Measurements from ENCODE around the gene WDFY2. TPM values are rescaled to one million over a fixed set of nuclear protein-coding genes. Genes with fewer than 3 reads are reported as not detected.
A peak's percentile ranks its signal among the peaks of the same experiment; 100 is the strongest.

Gene WDFY2
- total RNA-seq, 1 donor from 2014 or later: 11.1 TPM

DNA sequence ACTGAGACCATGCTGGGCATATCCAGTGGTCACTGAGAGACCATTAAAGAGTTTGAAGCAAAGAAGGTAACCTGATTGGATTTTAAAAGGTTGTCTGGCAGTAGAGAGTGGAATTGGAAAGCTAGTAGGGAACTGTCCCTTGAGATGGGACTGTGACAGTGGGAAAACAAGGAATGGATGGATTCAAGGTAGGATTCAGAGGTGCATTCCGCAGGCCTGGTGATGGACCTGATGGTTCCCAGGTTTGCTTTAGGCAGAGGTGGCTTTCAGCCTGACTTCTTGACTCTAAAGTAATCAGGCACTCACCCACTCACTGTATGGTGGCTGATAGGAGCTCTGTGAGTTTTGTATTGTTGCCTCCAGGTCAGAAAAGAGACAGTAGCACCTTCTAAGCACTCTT is 146.7 kb downstream of the WDFY2 start:
- TF ChIP-seq, protein P1, sequence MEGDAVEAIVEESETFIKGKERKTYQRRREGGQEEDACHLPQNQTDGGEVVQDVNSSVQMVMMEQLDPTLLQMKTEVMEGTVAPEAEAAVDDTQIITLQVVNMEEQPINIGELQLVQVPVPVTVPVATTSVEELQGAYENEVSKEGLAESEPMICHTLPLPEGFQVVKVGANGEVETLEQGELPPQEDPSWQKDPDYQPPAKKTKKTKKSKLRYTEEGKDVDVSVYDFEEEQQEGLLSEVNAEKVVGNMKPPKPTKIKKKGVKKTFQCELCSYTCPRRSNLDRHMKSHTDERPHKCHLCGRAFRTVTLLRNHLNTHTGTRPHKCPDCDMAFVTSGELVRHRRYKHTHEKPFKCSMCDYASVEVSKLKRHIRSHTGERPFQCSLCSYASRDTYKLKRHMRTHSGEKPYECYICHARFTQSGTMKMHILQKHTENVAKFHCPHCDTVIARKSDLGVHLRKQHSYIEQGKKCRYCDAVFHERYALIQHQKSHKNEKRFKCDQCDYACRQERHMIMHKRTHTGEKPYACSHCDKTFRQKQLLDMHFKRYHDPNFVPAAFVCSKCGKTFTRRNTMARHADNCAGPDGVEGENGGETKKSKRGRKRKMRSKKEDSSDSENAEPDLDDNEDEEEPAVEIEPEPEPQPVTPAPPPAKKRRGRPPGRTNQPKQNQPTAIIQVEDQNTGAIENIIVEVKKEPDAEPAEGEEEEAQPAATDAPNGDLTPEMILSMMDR (IDR thresholded peaks at IDR 0.05; ENCODE audit: insufficient read depth, low read length, poor library complexity, severe bottlenecking): no peak
- Histone ChIP-seq H3K4me3 (ENCODE audit: low read depth, low read length) (no peak overlapping the region), H3K27me3 (ENCODE audit: control insufficient read depth, insufficient read depth, low read length) (no peaks in the 10 kb centered on the region), H3K36me3 (ENCODE audit: control insufficient read depth, insufficient read depth, low read length) (no peaks in the 10 kb centered on the region)
- DNase-seq (ENCODE audit: low read depth): no peak

DNA sequence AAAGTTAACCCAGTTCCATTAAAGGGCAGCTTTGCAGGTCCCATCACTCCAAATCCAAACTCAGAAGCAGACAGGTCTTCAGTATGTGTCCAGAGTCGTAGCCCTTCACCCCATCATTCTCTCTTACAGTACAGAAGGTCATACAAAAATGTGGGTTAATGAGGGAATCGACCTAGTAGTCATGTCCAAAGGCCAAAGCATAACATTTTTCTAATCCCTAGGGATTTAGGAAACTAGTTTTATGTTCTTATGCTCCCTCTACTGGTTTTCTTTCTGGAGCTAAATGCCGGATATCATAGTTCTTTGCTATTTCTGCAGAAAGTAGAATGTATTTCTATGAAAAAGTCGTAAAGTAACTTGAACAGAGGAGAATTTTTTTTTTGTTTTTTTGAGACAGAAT is 147.5 kb downstream of the WDFY2 start:
- Histone ChIP-seq H3K4me3 (ENCODE audit: low read depth, low read length) (no peak overlapping the region), H3K36me3 (ENCODE audit: control insufficient read depth, insufficient read depth, low read length) (no peaks in the 10 kb centered on the region), H3K27me3 (ENCODE audit: control insufficient read depth, insufficient read depth, low read length) (no peaks in the 10 kb centered on the region)
- DNase-seq (ENCODE audit: low read depth): no peak
- TF ChIP-seq, protein P1 (IDR thresholded peaks at IDR 0.05; ENCODE audit: insufficient read depth, low read length, poor library complexity, severe bottlenecking): no peak

DNA sequence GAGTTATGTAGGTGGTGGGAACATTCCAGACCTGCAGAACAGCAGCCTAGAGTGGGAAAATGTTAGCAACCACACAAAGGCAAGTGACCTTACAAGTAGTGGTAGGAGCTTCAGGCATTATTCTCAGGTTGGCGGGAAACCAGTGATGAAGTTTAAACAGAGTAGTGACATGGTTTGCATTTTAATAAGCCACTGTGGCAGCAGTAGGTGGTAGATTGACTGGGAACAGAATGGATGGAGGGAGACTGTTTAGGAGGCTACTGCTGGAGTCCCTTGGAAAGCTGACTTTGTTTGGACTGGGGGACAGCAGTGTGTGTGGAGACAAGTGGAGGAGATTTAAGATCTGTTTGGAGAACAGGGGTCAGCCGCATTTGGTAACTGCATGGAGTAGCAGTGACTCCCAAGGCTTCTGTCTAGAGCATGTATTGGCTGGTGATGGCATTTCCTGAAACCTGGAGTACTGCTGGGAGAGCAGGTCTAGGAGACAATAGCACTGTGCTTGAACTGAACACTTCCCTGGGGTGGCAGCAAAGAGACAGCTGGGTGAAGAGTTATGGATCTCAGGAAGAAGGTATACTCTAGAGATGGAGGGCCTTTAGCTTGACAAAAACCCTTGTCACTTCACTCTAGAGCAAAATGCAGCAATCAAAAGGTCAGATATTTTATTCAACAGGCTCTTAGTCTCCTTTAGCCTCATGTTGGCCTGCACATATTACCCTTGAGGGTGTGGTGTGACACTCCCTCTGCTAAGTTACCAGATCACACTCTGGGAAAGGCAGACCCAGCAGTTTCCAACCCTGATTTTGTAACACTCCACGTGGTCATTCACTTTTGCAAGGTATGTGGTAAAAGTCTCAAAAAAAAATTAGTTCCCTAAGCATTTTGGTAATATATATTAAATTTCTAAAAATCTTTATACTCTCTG is 149.4 kb downstream of the WDFY2 start:
- no peak for DNase-seq (ENCODE audit: low read depth)
- H3K36me3 ChIP-seq (ENCODE audit: control insufficient read depth, insufficient read depth, low read length): no peaks in the 10 kb centered on the region

DNA sequence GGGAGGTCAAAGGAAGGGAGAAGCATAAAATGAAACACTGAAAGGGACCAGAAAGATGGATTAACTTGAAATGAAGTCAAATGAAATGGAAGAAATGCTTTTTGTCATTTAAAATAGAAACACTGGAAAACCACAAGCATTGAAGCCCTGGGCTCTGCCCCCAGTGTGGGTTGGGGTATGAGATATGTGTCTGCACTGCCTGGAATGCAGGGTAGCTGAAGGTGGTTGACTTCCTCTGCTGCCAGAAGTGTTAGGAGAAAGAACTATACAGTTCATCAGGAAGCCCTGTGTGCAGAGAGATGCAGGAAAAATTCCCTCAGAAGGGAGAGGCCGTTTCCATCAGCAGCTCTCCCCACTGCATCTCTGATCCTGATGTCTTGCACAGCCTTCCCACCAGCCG is 150.5 kb downstream of the WDFY2 start:
- Histone ChIP-seq H3K36me3 (ENCODE audit: control insufficient read depth, insufficient read depth, low read length) (peaks cover 2% of the 10 kb centered on the region), H3K4me3 (ENCODE audit: low read depth, low read length) (no peak overlapping the region), H3K27me3 (ENCODE audit: control insufficient read depth, insufficient read depth, low read length) (no peaks in the 10 kb centered on the region)
- TF ChIP-seq, protein P1 (IDR thresholded peaks at IDR 0.05; ENCODE audit: insufficient read depth, low read length, poor library complexity, severe bottlenecking): no peak
- no peak for DNase-seq (ENCODE audit: low read depth)

More for the DNA sequence above, 149.4 kb downstream of the WDFY2 start:
- Histone ChIP-seq H3K4me3 (ENCODE audit: low read depth, low read length) (no peak overlapping the region), H3K27me3 (ENCODE audit: control insufficient read depth, insufficient read depth, low read length) (no peaks in the 10 kb centered on the region)
- TF ChIP-seq, protein P1 (IDR thresholded peaks at IDR 0.05; ENCODE audit: insufficient read depth, low read length, poor library complexity, severe bottlenecking): peak; percentile 9

GRCh38 chr13:51737609-51738008 is 153.3 kb downstream of the WDFY2 start:
- H3K36me3 ChIP-seq (ENCODE audit: control insufficient read depth, insufficient read depth, low read length): peaks cover 2% of the 10 kb centered on the region
- TF ChIP-seq, protein P1 (IDR thresholded peaks at IDR 0.05; ENCODE audit: insufficient read depth, low read length, poor library complexity, severe bottlenecking): no peak
- DNase-seq (ENCODE audit: low read depth): no peak
- H3K27me3 ChIP-seq (ENCODE audit: control insufficient read depth, insufficient read depth, low read length): no peaks in the 10 kb centered on the region
- H3K4me3 ChIP-seq (ENCODE audit: low read depth, low read length): no peak overlapping the region
